Urothelium cell line (cell line): ENCODE measurements around the gene GALNT9.

Source experiments
- DNase-seq: peaks from one replicate; pipeline ENCODE4 v3.0.0; 2011; ENCODE audit warnings: low spot score, mixed read lengths
- FAIRE-seq: peaks from 2 replicates; lab custom pipeline; 2011; peaks lifted over from hg19 to GRCh38; lab: Jason Lieb, UNC

GALNT9 gene

DNA sequence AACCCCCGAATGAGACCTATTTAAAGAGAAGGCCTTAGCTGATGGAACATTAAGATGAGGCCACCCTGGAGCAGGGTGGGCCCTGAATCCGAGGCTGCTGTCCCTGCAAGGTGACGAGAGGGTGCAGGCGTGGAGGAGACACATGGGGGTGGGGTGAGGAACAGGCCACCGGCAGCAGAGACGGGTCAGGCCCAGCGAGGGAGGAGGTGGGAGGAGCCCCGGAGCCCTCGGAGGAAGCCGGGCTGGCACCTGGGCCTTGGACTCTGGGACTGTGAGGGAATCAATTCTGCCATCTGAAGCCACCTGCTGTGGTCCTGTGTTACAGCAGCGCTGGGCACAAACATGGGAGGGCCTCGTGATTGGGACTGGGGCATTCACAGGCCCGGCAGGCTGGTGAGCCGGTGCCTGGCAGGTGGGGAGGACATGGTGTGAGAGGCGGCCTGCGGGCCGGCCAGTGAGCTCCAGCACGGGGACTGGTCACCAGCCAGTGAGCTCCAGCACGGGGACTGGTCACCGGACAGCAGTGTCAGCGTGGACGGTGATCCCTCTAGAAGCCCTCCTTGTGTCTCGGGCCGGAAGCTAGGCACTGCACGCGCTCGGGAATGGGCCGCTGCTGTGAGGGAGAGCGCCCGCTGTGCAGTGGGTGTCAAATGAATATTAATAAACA, 138.4 kb downstream of the GALNT9 start:
- FAIRE-seq (no peak), DNase-seq (no peak)

DNA sequence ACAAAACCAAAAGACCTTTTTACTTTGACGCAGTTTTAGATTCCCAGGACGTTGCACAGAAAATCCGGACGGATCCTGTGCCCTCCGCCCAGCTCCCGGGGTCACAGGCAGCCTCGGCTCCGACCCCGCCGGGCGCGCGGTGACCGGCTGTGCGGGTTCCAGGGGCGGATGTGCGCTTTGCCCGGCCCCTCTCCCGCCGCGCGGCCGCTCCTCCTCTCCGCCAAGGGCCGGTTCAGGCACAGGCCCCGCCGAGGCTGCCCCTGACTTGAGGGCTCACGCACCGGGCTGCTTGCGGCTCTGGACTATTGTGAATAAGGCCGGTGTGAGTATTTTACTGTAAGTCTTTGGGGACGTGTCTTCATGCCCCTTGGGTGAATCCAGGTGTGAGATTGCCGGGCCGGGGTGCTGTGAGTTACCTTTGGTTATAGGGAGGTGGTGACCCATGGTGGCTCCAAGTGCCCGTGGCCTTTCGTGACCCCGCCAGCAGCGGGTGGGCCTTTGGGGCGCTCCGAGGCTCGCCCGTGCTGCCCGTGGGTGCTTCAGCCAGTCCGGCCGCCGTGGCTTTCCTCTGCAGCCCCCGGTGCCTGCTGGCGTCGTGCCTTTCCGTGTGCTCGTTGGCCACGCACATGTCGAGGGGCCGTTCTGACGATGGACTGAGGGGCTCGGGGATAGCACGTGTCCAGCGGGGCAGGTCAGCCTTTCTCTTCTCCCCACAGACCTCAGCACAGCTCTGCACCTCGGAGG, 139.2 kb downstream of the GALNT9 start:
- FAIRE-seq = no peak
- peak; percentile 43 for DNase-seq

DNA sequence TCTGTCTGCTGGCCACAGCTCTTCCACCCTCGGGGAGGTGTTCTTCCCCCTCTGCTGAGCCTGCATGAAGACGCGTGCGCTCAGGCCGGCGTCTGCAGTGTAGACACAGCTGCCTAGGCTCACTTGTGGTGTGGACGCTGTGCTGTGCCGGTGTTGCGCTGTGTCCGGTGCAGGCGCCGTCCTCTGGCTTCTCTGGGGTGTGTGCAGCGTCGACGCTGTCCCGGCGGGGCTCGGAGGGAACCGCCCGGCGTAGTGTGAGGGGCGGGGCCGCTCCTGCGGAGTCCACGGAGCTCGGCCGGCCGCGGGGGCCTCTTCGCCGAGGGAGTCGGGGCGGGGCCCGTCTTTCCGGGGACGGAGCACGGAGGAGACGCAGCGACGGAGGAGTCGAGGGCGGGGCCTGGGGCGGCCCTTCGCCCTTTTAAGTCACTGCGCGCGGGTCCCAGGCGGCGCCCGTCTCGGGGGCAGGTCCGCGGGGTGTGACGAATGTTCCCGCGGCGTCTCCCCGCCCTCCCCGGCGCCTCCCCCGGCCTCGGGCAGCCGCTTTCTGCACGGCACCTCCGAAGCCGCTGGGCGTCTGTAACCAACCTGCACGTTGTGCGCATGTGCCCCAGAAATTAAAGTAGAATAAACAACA, 139.9 kb downstream of the GALNT9 start:
- FAIRE-seq = peak; percentile 17

DNA sequence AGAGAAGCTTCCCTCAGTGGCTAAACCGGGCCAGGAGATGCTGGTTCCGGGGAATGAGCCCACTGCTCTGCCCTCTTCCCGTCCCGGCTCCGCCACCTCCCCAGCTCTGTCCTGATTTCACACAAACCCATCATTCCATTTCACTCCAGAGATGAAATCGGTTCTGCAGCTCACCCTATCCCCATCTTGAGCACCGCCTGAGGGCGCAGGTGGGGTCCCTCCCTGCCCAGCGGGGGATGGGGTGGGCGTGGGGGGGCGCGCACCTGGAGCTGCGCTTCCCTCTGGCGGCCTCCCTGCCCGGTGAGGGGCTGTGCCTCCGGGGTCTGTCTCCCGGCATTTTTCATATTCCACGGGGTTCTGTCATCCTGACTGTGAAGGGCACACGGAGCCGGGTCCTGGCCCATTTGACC, 140.5 kb downstream of the GALNT9 start:
- no peak for FAIRE-seq

More for the DNA sequence above, 139.9 kb downstream of the GALNT9 start:
- peak; percentile 96 for DNase-seq

DNA sequence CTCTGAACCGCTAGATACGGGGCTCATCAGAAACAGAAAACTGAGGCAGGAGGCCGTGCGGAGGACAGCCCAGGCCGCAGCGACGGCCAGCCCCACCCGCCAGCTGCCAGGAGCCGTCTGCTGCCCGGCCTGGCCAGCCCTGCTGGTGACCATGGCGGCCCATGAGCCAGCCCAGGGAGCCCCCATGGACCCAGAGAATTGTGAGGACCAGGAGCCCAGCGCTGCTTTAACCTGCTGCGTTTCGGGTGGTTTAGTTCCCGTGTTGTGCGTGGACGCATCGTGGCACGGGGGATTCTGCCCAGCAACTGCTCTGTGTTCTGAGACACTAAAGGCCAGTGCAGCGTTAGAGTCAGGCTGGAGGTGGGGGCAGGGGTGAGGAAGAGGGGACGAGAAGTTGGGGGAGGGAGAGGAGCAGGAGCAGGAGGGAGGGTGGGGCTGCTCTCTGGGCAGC, 140.9 kb downstream of the GALNT9 start:
- FAIRE-seq = peak; percentile 40
- DNase-seq = no peak

More for the DNA sequence above, 140.5 kb downstream of the GALNT9 start:
- DNase-seq = peak; percentile 29

DNA sequence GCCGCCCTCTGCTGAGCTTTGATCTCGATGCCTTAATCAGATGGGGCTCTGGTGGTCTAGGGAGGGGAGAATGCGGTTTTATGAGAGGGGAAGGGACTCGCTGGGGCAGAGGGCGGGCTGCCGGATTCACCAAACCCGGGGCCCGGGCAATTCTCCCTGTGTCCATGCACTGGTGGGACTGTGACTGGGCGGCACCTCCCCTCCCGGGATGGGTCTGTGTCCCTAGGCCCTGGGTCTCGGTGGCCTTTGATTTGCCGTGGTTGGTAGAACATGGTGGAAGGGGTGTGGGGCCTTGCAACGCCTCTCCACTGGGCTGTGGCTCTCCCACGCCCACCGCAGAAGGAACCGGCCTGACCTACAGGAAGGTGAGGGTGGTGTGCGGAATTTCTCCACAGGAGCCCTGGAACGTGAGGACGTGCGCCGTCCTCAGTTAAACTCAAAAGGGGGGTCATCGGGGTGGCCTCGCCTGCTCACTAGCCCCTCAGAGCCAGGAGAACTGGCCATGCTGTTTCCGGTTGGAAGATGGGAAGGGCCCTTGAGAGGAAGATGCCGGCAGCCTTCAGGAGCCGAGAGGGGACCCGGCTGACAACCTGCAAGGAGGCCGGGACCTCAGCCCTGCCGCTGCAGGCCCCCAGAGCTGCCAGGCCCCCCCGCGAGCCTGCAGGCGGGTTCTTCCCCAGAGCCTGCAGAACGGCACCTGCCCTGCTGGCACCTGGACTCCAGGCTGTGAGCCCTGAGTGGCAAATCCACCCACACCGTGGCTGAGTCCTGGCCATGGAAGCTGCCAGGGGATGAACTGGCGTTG, 141.5 kb downstream of the GALNT9 start:
- no peak for DNase-seq
- FAIRE-seq = no peak

DNA sequence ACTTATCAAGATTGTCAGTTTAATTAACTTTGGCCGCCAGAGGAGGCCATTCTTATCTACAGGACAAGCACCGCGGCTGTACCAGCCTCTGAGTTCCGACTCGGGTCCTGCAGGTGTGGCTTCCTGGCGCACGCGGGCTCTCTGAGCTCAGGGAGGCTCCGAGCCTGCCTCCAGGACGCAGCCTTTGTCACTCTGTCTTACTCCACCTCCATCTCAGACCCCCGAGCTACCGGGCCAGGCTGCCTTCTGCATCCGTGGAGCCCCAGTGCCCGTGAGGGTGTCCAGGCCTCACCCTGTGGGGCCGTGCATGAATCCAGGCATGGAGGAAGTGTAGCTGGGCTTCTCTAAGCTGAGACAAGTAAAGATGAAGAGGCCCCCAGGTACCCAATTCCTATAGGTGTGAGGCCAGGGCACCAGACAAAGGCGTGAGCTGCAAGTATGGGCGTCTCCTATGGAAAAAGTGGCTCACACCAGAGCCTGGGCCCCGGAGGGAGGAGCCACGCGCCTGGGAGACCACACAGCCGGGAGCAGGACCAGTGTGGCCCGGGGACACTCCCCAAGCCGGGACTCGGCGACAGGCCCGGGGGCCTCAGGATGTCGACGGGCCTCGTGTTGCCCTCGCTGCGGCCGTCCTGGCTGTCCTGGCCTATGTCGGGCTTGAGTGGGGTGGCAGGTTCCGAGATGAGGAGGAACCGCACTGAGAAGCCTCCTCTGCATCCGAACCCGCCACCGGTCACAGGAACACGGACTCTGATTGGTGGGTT, 142.3 kb downstream of the GALNT9 start:
- DNase-seq (no peak), FAIRE-seq (no peak)

DNA sequence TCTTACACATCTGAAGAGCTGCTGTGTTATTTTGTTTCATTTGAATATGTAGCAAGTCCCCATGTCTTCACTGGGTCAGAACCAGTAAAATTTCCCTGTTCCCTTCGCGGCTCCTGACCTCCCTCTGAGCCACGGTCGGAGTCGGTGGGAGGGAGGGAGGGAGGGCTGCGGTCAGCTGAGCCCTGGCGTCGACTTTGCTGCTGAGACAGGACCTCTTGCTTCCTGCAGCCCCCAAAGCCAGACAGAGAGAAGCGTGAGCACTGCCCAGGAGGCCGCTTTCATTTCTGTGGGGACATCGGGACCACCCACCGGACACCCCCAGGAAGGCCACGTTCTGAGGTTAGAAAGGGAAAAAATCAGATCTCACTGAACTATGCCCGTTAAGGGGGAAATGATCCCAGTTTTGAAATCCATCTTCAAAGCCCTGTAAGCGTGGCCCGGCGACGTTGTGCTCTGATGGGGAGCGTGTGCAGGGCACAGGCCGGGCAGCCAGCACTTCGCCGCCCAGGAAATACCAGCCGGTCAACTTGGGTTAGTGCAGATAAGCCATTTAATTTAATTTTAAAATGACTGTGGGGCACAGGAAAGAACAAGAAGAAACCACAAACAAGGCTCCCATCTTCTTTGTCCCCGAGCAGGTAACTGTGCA, 143.1 kb downstream of the GALNT9 start:
- FAIRE-seq = no peak
- DNase-seq = no peak

DNA sequence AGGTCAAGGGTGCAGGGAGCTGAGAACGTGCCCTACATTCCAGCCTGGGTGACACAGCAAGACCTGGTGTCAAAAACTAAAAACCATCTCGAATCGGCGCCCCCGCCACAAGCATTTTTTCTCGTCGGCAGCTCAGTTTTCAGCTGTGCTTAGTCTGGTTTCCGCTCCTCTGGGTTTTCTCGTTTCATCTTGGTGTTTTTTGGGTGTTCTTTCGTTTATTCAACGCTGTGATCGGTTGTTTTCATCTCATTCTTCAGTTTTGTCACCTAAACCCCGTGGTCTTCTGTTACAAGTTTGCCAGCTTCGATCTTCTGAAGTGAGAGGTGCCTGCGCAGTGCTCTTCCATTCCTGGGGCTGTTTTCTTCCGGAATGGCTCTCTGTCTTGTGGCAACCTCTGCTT, 143.7 kb downstream of the GALNT9 start:
- FAIRE-seq (no peak), DNase-seq (no peak)

DNA sequence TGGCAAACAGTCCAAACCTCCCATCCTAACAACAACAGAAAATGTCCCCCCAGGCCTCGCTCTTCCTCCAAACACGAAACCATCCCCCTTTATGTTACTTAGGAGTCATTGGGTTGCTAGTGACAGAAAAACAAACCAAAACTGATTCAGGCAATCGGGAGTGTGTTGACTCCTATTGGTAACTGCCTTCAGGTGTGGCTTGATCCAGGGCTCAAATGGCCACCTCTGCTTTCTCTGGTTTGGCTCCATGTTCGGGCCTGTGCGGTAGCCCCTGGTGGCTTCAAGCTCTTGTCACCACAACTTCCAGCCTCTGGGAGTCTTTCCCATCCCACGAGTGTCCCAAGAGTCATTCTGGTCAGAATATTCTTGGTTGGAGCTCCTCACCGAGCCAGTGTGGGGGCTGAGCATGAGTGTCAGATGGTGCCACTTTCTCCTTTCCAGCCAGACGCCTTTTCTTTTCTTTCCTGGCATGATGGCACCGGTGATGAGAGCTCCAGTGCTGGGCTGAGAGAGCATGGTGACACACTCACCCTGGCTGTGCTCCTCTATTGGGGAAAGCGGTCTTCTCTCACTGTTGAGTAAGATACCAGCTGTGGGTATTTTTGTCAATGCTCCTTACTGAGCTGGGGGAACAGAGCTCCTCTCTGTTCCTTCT, 146.6 kb downstream of the GALNT9 start:
- FAIRE-seq (no peak), DNase-seq (no peak)

DNA sequence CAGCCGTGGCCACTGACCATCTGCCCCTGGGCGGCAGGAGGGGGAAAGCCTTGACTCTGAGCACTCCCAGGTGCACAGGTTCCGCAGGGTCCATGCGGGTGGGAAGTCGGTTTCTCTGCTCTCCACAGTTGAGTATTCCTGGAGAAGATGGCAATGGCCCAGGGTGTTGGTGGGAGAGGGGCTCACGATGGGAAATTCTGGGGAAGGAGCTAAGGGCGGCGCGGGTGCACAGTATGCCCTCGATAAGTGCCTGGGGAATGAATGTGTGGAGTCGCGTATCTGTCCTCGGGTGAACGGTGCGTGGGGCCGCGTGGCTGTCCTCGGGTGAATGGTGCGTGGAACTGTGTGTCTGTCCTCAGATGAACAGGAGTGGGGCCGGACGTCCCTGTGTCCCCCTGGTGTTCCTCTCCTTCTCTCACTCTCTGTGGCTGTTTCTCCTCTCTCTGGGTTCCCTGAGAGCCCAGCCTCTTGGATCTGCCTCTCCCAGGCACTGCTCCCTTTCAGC, 147.1 kb downstream of the GALNT9 start:
- no peak for FAIRE-seq

DNA sequence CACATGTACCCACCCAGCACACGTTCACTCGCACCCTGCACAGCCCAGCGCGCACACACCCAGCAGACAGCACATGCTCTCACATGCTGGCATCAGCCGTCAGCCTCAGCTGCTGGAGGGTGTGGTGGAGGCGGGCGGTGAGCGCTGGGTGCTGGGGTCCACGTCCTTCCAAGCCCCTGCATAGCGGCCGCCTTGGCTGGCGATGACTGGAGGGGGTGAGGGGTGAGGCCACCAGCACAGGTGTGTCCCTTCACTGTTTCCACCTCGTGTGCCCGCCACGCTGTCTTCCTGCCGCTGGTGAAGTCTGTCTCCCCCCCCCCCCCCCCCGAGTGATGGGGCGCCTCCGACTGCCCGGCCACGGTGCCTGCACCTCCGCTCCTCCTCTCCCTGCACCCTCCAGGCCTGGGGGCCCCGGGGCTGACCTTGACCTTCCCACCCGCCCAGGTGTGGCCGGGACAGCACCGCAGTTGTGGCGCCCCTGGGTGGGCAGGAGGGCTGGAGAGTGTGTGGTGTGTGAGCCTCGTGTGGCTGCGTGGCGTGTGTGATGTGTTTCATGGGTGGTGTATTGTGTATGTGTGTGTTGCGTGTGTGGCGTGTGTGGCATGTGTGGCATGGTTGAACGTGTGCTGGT, 147.7 kb downstream of the GALNT9 start:
- DNase-seq (no peak), FAIRE-seq (no peak)

More for the DNA sequence above, 147.1 kb downstream of the GALNT9 start:
- no peak for DNase-seq

DNA sequence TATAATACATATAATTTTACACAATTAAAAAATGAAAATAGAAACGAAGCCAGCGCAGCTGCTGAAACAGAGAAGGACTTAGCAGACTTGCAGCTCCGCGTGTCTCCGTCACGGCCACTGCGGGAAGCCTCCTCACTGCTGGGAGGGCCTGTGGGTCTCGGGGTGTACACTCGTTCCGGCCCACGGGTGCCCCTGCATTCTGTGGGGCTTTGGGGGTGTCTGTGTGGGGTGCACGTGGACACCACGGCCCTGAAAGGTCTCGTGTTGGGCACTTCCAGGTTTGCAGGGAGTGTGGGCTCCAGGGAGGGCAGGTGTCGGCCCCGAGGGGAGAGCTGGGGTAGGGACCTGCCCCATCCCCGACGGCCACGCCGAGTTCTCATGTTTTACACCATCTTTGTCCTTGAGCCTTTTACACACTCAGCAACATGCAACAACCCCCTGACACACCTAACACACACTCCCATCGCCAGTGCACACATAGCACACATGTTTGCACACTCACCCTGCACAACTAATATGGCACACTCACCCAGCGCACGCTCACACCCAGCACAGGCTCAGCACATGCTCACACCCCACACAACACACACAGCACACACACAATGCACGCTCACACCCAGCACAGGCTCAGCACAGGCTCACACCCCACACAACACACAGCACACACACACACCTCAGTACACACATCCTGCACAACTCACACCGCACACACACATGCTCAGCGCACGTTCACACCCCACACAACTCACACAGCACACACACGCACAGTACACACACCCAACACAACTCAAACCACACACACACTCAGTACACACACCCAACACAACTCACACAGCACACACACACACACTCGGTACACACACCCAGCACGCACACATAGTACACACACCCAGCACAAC, 148.5 kb downstream of the GALNT9 start:
- FAIRE-seq (peak; percentile 99), DNase-seq (no peak)

DNA sequence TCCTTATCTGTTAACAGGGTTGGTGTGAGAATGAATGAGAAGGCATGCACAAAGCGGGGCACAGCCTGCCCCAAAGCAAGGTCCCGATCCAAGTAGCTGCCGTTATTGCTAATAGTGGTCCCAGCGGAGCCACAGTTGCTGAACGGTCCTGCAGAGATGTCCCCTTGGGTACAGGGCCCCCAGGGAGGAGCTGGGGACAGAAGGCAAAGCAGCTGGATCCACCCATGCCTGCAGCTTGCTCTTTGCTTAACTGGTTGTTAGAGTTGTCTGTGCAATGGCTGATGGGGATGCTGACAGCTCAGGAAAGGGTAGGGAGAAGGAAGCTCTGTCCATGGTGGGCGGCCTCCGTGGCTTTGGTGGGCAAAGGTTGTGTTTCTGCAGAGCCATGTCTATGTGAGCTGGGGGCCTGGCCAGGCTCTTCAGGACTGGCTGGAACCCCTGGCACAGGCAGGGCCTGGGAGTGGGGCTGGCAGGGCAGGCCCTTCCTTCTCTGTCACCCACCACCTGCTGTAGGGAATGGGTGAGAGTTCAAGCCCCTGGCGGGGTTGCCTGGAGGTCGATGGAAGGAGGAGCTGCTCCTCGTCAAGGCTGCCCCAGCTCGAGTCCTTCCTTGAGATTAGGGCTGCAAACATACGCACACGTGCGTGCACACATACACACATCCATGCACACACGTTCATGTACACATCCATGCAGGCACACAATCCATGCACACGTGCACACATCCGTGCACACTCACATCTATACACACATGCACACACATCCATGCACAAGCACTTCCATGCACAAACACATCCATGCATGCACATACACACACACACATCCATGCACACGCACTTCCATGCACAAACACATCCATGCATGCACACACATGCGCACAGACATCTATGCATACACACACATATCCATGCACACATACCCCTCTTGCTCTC, 149.7 kb downstream of the GALNT9 start:
- peak; percentile 94 for FAIRE-seq
- DNase-seq = no peak

DNA sequence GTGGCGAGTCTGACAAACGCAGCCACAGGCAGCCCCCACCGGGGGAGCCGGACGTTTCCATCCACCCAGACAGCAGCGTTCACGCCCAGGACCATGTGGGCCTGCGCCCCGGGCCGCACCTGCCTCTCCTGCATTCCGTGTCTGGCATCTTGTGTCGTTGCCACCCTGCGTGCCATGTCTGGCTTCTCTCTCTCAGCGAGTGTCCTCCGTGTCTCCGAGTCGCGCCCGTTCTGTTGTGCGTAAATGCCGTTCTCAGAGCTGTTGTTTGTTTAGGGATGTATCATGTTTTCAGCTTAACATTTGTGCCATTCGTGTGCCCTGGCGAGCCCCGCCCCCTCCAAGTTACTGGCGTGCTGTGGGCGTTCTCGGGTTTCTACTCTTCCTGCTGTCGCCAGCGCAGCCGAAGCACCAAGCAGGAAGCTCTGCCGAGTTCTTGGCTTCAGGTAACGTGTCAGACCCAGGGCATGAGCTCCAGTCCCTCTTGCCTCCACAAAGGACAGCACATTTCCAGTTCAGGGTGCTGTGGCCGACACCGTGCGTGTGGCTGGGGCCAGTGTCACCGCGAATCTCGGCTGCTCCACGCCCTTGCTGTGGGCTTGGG, 150.5 kb downstream of the GALNT9 start:
- FAIRE-seq (peak; percentile 5), DNase-seq (no peak)

DNA sequence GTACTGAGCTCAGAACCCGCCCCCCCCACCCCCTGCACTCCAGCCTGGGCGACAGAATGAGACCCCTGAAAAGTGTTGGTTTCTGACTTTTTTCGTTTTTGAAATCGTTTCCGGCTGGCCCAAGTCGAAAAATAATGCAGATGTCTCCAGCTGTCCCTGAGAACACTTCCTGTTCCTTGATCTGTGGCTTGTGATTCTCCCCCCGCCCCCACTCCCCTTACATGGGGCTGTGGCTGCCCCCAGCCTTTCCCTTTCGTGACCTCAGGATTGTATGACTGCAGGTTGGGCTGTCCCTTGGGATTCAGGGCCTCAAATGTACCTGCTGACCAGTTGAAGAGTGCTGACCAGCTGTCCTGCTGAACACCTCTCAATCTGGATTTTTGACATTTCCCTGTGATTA, 151.1 kb downstream of the GALNT9 start:
- no peak for FAIRE-seq
- DNase-seq = no peak
